Measurements from ENCODE around the gene ANO1. TPM values are rescaled to one million over a fixed set of nuclear protein-coding genes. Genes with fewer than 3 reads are reported as not detected.

The ANO1 gene
- total and polyA plus RNA-seq, 2 of the 8 experiments (the other 6 are each of a cell fraction or from before 2014, with no cell fraction given), result 4.7 to 5.0 TPM

GRCh38 chr11:70158201-70158600 is 80.1 kb downstream of the ANO1 start (continued):
- TF ChIP-seq SIRT6 (IDR thresholded peaks at IDR 0.05; ENCODE audit: low read length), result no peak
- TF ChIP-seq BRCA1 (IDR thresholded peaks at IDR 0.05; ENCODE audit: low read depth, low read length), result no peak
- TF ChIP-seq SIN3A (conservative IDR thresholded peaks at IDR 0.05 in 1 of 2, IDR thresholded peaks at IDR 0.05 in 1 of 2; ENCODE audit: low read depth in 1 of 2, low read length in 2 of 2), result no peak
- TF ChIP-seq SP1 (IDR thresholded peaks at IDR 0.05; ENCODE audit: low read depth, low read length), result no peak
- no peak for TF ChIP-seq TEAD4 (IDR thresholded peaks at IDR 0.05; ENCODE audit: low read depth, low read length)
- TF ChIP-seq HDAC2 (IDR thresholded peaks at IDR 0.05; ENCODE audit: borderline replicate concordance in 1 of 2, low read depth in 2 of 2, low read length in 2 of 2), result no peak
- TF ChIP-seq PHF8 (conservative IDR thresholded peaks at IDR 0.05; ENCODE audit: low read depth, low read length), result no peak
- TF ChIP-seq GABPA (IDR thresholded peaks at IDR 0.05; ENCODE audit: borderline replicate concordance, insufficient read depth, low read length), result peak; percentile 41; the same call in 1 of the 2 replicates
